Endothelial cell of umbilical vein (primary cell): Measurements from ENCODE around the gene DMBX1. TPM values are rescaled to one million over a fixed set of nuclear protein-coding genes. Genes with fewer than 3 reads are reported as not detected.

ENCODE experiments used
- BruUV-seq: library from RNA; stranded (reverse); fragments of 400-500 nt; replicated peaks from 2 replicates; lab custom pipeline; 2021; lab: Mats Ljungman, UMichigan
- CTCF ChIA-PET: fragments of 300-600, 350-600 bp; sonication (Branson Sonifier 250); formaldehyde crosslinking; loops from one replicate; lab custom pipeline; 2021; ENCODE audit warnings: antibody characterized with exemption, inconsistent platforms; lab: Charles Lee
- POLR2A ChIA-PET: fragments of 300-600, 350-600 bp; sonication (Branson Sonifier 250); formaldehyde crosslinking; loops from one replicate; lab custom pipeline; 2021; ENCODE audit warnings: antibody characterized with exemption, inconsistent platforms; lab: Charles Lee
- DNase-seq: peaks from one replicate; pipeline ENCODE4 v3.0.0-alpha.2; 2011; ENCODE audit warnings: low read depth, low spot score
- FAIRE-seq: peaks from 2 replicates; lab custom pipeline; 2011; peaks lifted over from hg19 to GRCh38; lab: Jason Lieb, UNC
- H2AFZ ChIP-seq: 2 replicates; pipeline ENCODE4 v1.6.0; 2012; ENCODE audit warnings: low read depth, low read length, control low read depth, inconsistent platforms
- H3K27ac ChIP-seq: 2 replicates; pipeline ENCODE4 v1.5.1; 2011; ENCODE audit warnings: low read depth, mild to moderate bottlenecking, control low read depth, low read length, moderate library complexity; ENCODE audit not compliant: insufficient read depth
- H3K27me3 ChIP-seq, 2 experiments: 2 replicates each; pipeline versions ENCODE4 v1.6.0 to v1.6.1; 2011; ENCODE audit warnings: low read length in 2 of 2, mixed read lengths in 1 of 2; ENCODE audit not compliant: control insufficient read depth in 2 of 2, insufficient read depth in 2 of 2
- H3K36me3 ChIP-seq, 2 experiments: 2 replicates in 1 of 2; 3 replicates in 1 of 2; pipeline ENCODE4 v1.5.1; 2011; ENCODE audit warnings: low read length in 2 of 2, mild to moderate bottlenecking in 1 of 2, moderate library complexity in 1 of 2; ENCODE audit not compliant: control insufficient read depth in 2 of 2, insufficient read depth in 2 of 2; ENCODE audit errors: extremely low read depth in 1 of 2
- H3K4me1 ChIP-seq: 3 replicates; pipeline ENCODE4 v1.5.1; 2011; ENCODE audit warnings: mild to moderate bottlenecking, low read length; ENCODE audit not compliant: control insufficient read depth, insufficient read depth; ENCODE audit errors: extremely low read depth
- H3K4me2 ChIP-seq: 2 replicates; pipeline ENCODE4 v1.6.1; 2011; ENCODE audit warnings: low read length, control low read depth, mixed read lengths; ENCODE audit not compliant: insufficient read depth
- H3K4me3 ChIP-seq, 3 experiments: fragments of 200-600 bp in 1 of 3; sonication (generic), shearing (Covaris generic) in 1 of 3; replicated peaks in 1 of 3; 2 replicates each; pipeline ENCODE4 v1.5.1; 2011 to 2016; ENCODE audit warnings: control low read depth in 3 of 3, low read length in 3 of 3, mild to moderate bottlenecking in 2 of 3, inconsistent platforms in 1 of 3, low read depth in 1 of 3, moderate library complexity in 1 of 3; ENCODE audit not compliant: insufficient read depth in 1 of 3
- H3K79me2 ChIP-seq: 2 replicates; pipeline ENCODE4 v1.6.0; 2012; ENCODE audit warnings: low read length, inconsistent platforms; ENCODE audit not compliant: control insufficient read depth, insufficient read depth
- H3K9ac ChIP-seq: replicated peaks from 2 replicates; pipeline ENCODE3; 2011; ENCODE audit warnings: low read length, control low read depth; ENCODE audit not compliant: insufficient read depth; ENCODE audit errors: extremely low read depth
- H3K9me1 ChIP-seq: replicated peaks from 3 replicates; pipeline ENCODE4 v1.6.0; 2011; ENCODE audit warnings: mild to moderate bottlenecking, low read length; ENCODE audit not compliant: control insufficient read depth, insufficient read depth; ENCODE audit errors: extremely low read depth
- H3K9me3 ChIP-seq: replicated peaks from 2 replicates; pipeline ENCODE4 v1.5.1; 2012; ENCODE audit warnings: low read length, inconsistent platforms; ENCODE audit not compliant: control insufficient read depth, insufficient read depth
- H4K20me1 ChIP-seq: replicated peaks from 2 replicates; pipeline ENCODE3; 2011; ENCODE audit warnings: mild to moderate bottlenecking, low read length; ENCODE audit not compliant: control insufficient read depth, insufficient read depth; ENCODE audit errors: extremely low read depth
- GATA2 ChIP-seq: IDR thresholded peaks from 2 replicates; pipeline ENCODE4 v1.7.0; 2011; ENCODE audit warnings: low read depth, mild to moderate bottlenecking, moderate library complexity, mixed read lengths, low read length; ENCODE audit not compliant: insufficient read length, insufficient read depth
- dilution Hi-C: fragments of 300-500 bp; cut with MboI; formaldehyde crosslinking; loops from one replicate; pipeline ENCODE4 v1.15.0; 2019; ENCODE audit warnings: low sequenced_read_pairs; ENCODE audit not compliant: extremely low pct_ligation_motif_present
- intact Hi-C: fragments of 100-400 bp; cut with micrococcal nuclease; formaldehyde crosslinking; loops from one replicate; pipeline ENCODE4 v1.10.0; 2022
- polyA plus RNA-seq, 4 experiments: library from polyadenylated mRNA; depleted of rRNA in 3 of 4; stranded (reverse) in 3 of 4; unstranded in 1 of 4; fragments of >200 nt; gene quantifications; 2 replicates each; pipeline versions ENCODE4 v1.2.1 to v1.2.3, GENCODE V29; 2011 to 2012; ENCODE audit warnings: missing spikeins in 1 of 4
- total RNA-seq: library from RNA; stranded (reverse); gene quantifications from 2 replicates; pipeline ENCODE4 v1.2.3, GENCODE V29; 2021

DMBX1 gene
- total and polyA plus RNA-seq, 2 donors (not counting 3 experiments of a cell fraction or from before 2014, with no cell fraction given) = not detected

DNA sequence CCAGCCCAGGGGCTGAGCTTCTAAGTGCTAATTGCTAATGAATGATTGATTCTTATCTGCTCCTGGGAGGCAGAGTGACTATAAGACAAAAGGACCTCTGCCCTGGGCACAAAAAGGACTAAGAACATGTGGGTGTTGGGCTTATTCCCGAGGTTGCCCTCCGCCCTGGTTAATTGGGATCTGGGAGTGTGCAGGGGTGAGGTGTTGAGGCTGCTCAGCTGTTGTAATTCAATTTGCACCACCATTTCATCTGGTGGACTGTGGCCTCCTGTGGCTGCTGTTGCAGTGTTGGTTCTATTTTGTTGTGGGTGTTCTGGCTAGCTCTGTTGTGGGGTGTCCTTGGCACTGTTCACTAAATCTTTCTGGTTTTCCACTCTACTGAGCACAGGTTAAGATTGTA, 48.5 kb downstream of the DMBX1 start:
- Histone ChIP-seq H3K9me1 (no peaks in the 10 kb centered on the region), H2AFZ (no peak overlapping the region), H3K27me3 (peaks cover 36 to 45% of the 10 kb centered on the region in 2 experiments), H4K20me1 (no peaks in the 10 kb centered on the region), H3K4me2 (no peak overlapping the region), H3K79me2 (no peaks in the 10 kb centered on the region), H3K4me1 (peaks cover 2% of the 10 kb centered on the region), H3K9ac (no peak overlapping the region), H3K9me3 (no peaks in the 10 kb centered on the region), H3K4me3 (no peak overlapping the region), H3K36me3 (no peaks in the 10 kb centered on the region), H3K27ac (no peak overlapping the region)
- dilution Hi-C loops = no loop called here
- CTCF ChIA-PET = interaction anchor here (1.0 to 4.9 kb wide), 4 partner anchors 9 to 93 kb away, joined by 3 to 29 read pairs (median 4); no protein-coding TSS in a partner anchor
- FAIRE-seq (no peak), DNase-seq (no peak)
- no peak for TF ChIP-seq GATA2
- no TSS peak for BruUV-seq
- POLR2A ChIA-PET = no interaction called here
- intact Hi-C loops = no loop called here

Other genes starting within 250 kb of the DMBX1 start
- gene RAD54L, start 242.1 kb upstream of the DMBX1 start, total RNA-seq = 18.9 and 19.7 TPM in 2 replicates
- 10.1 and 10.5 TPM in 2 replicates for gene RAD54L, start 242.1 kb upstream of the DMBX1 start, polyA plus RNA-seq
- gene LRRC41, start 186.2 kb upstream of the DMBX1 start, total RNA-seq = 69.2 and 71.5 TPM in 2 replicates
- 91.1 and 105 TPM in 2 replicates for gene LRRC41, start 186.2 kb upstream of the DMBX1 start, polyA plus RNA-seq
- 253 and 266 TPM in 2 replicates for gene UQCRH, start 186.1 kb upstream of the DMBX1 start, total RNA-seq
- 301 and 527 TPM in 2 replicates for gene UQCRH, start 186.1 kb upstream of the DMBX1 start, polyA plus RNA-seq
- 21.6 and 22.4 TPM in 2 replicates for gene NSUN4, start 149.0 kb upstream of the DMBX1 start, total RNA-seq
- gene NSUN4, start 149.0 kb upstream of the DMBX1 start, polyA plus RNA-seq = 18.6 and 23.4 TPM in 2 replicates
- gene FAAH, start 95.5 kb upstream of the DMBX1 start, total RNA-seq = 1.5 TPM in 1 of 2 replicates, not detected in the other
- 0.47 and 0.76 TPM in 2 replicates for gene FAAH, start 95.5 kb upstream of the DMBX1 start, polyA plus RNA-seq
- not detected in 2 replicates for gene KNCN, start 61.8 kb downstream of the DMBX1 start, total RNA-seq
- not detected in 2 replicates for gene KNCN, start 61.8 kb downstream of the DMBX1 start, polyA plus RNA-seq
- gene MKNK1, start 114.4 kb downstream of the DMBX1 start, total RNA-seq = 37.3 and 42.6 TPM in 2 replicates
- gene MKNK1, start 114.4 kb downstream of the DMBX1 start, polyA plus RNA-seq = 28.9 and 32.9 TPM in 2 replicates
- gene MOB3C, start 127.0 kb downstream of the DMBX1 start, total RNA-seq = 6.5 and 8.4 TPM in 2 replicates
- 6.1 and 7.0 TPM in 2 replicates for gene MOB3C, start 127.0 kb downstream of the DMBX1 start, polyA plus RNA-seq
- 28.4 and 29.6 TPM in 2 replicates for gene ATPAF1, start 178.5 kb downstream of the DMBX1 start, total RNA-seq
- gene ATPAF1, start 178.5 kb downstream of the DMBX1 start, polyA plus RNA-seq = 28.3 and 31.5 TPM in 2 replicates
- gene TEX38, start 182.0 kb downstream of the DMBX1 start, total RNA-seq = not detected in 2 replicates
- not detected in 2 replicates for gene TEX38, start 182.0 kb downstream of the DMBX1 start, polyA plus RNA-seq
- 81.7 and 81.9 TPM in 2 replicates for gene EFCAB14, start 229.3 kb downstream of the DMBX1 start, total RNA-seq
- gene EFCAB14, start 229.3 kb downstream of the DMBX1 start, polyA plus RNA-seq = 28.7 and 30.0 TPM in 2 replicates